ENCODE results near the gene GREB1. TPM values are rescaled to one million over a fixed set of nuclear protein-coding genes. Genes with fewer than 3 reads are reported as not detected.

Gene GREB1
- total and polyA plus RNA-seq, 2 of the 13 experiments (the other 11 are each of a cell fraction or from before 2014, with no cell fraction given): 31.3 to 61.2 TPM

GRCh38 chr2:11502740-11503292 is 31.0 kb upstream of the GREB1 start (continued):
- TF ChIP-seq ZBTB3 (CRISPR knock-in tag; IDR thresholded peaks at IDR 0.05; ENCODE audit: borderline replicate concordance, low read depth): peak; percentile 86; the same call in 1 of the 2 replicates
- no peak for TF ChIP-seq MXD4 (CRISPR knock-in tag; IDR thresholded peaks at IDR 0.05)
- no peak for TF ChIP-seq PHF21A (CRISPR knock-in tag; IDR thresholded peaks at IDR 0.05)
- TF ChIP-seq RNF219 (CRISPR knock-in tag; IDR thresholded peaks at IDR 0.05): no peak
- no peak for TF ChIP-seq STAG1 (CRISPR knock-in tag; IDR thresholded peaks at IDR 0.05)
- no peak for TF ChIP-seq ZNF337 (CRISPR knock-in tag; IDR thresholded peaks at IDR 0.05; ENCODE audit: borderline replicate concordance, low read depth)
- TF ChIP-seq, protein P1, sequence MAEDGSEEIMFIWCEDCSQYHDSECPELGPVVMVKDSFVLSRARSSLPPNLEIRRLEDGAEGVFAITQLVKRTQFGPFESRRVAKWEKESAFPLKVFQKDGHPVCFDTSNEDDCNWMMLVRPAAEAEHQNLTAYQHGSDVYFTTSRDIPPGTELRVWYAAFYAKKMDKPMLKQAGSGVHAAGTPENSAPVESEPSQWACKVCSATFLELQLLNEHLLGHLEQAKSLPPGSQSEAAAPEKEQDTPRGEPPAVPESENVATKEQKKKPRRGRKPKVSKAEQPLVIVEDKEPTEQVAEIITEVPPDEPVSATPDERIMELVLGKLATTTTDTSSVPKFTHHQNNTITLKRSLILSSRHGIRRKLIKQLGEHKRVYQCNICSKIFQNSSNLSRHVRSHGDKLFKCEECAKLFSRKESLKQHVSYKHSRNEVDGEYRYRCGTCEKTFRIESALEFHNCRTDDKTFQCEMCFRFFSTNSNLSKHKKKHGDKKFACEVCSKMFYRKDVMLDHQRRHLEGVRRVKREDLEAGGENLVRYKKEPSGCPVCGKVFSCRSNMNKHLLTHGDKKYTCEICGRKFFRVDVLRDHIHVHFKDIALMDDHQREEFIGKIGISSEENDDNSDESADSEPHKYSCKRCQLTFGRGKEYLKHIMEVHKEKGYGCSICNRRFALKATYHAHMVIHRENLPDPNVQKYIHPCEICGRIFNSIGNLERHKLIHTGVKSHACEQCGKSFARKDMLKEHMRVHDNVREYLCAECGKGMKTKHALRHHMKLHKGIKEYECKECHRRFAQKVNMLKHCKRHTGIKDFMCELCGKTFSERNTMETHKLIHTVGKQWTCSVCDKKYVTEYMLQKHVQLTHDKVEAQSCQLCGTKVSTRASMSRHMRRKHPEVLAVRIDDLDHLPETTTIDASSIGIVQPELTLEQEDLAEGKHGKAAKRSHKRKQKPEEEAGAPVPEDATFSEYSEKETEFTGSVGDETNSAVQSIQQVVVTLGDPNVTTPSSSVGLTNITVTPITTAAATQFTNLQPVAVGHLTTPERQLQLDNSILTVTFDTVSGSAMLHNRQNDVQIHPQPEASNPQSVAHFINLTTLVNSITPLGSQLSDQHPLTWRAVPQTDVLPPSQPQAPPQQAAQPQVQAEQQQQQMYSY (CRISPR knock-in tag; IDR thresholded peaks at IDR 0.05): no peak
- TF ChIP-seq AHR (CRISPR knock-in tag; IDR thresholded peaks at IDR 0.05): no peak
- no peak for TF ChIP-seq XBP1 (CRISPR knock-in tag; IDR thresholded peaks at IDR 0.05)
- peak; percentile 89; the same call in 1 of the 2 replicates for TF ChIP-seq ZNF441 (CRISPR knock-in tag; IDR thresholded peaks at IDR 0.05; ENCODE audit: borderline replicate concordance)
- TF ChIP-seq ZNF484 (CRISPR knock-in tag; IDR thresholded peaks at IDR 0.05; ENCODE audit: borderline replicate concordance, low read depth): no peak
- no peak for TF ChIP-seq ZNF468 (CRISPR knock-in tag; IDR thresholded peaks at IDR 0.05)
- peak; percentile 62; the same call in 1 of the 2 replicates for TF ChIP-seq ATF1 (CRISPR knock-in tag; IDR thresholded peaks at IDR 0.05)
- 0 out of 2 replicates have a peak, but pooled peaks have one; percentile 32 for TF ChIP-seq POGK (CRISPR knock-in tag; conservative IDR thresholded peaks at IDR 0.05)
- TF ChIP-seq SIN3A (IDR thresholded peaks at IDR 0.05; ENCODE audit: borderline replicate concordance, low read depth, low read length): 0 out of 2 replicates have a peak, but pooled peaks have one; percentile 38
- TF ChIP-seq NFKB2 (CRISPR knock-in tag; IDR thresholded peaks at IDR 0.05; ENCODE audit: borderline replicate concordance): no peak

All from HepG2 (cell line).